ENCODE results near the gene RETREG2.
"Not testable (repeated sequence)": the region's sequence is repeated elsewhere in the genome, so short reads cannot be mapped to it uniquely, and the experiment has no call there.

RETREG2 gene

GRCh38 chr2:219184121-219184520 lies 6.0 kb downstream of the RETREG2 start:
- in situ Hi-C loops (cut with HindIII; ENCODE audit: low pct_ligation_motif_present, low sequenced_read_pairs): no loop called here
- peaks cover 31% of the 10 kb centered on the region for H3K36me3 ChIP-seq (replicated peaks)

GRCh38 chr2:219186754-219187456 lies 8.8 kb downstream of the RETREG2 start:
- Histone ChIP-seq H3K4me3 (ENCODE audit: low read depth, low read length) (no peak overlapping the region), H3K36me3 (replicated peaks) (peaks cover 23% of the 10 kb centered on the region), H3K27ac (no peak overlapping the region), H3K27me3 (replicated peaks) (no peaks in the 10 kb centered on the region)
- in situ Hi-C loops (cut with HindIII; ENCODE audit: low pct_ligation_motif_present, low sequenced_read_pairs): no loop called here
- no peak for DNase-seq
- TF ChIP-seq CTCF (IDR thresholded peaks at IDR 0.05; ENCODE audit: low read depth, low read length, missing control alignments): no peak

More at GRCh38 chr2:219184121-219184520, 6.0 kb downstream of the RETREG2 start:
- no peaks in the 10 kb centered on the region for H3K27me3 ChIP-seq (replicated peaks)
- DNase-seq: no peak
- no peak overlapping the region for H3K27ac ChIP-seq
- no peak overlapping the region for H3K4me3 ChIP-seq (ENCODE audit: low read depth, low read length)
- no peak for TF ChIP-seq CTCF (IDR thresholded peaks at IDR 0.05; ENCODE audit: low read depth, low read length, missing control alignments)

- DNase-seq: no peak
- Histone ChIP-seq H3K36me3 (replicated peaks) (no peaks in the 10 kb centered on the region), H3K4me3 (ENCODE audit: low read depth, low read length) (no peak overlapping the region), H3K27ac (no peak overlapping the region), H3K27me3 (replicated peaks) (no peaks in the 10 kb centered on the region)
- in situ Hi-C loops (cut with HindIII; ENCODE audit: low pct_ligation_motif_present, low sequenced_read_pairs): no loop called here
- TF ChIP-seq CTCF (IDR thresholded peaks at IDR 0.05; ENCODE audit: low read depth, low read length, missing control alignments): no peak
Measured at GRCh38 chr2:219197388-219197787, 19.3 kb downstream of the RETREG2 start.

DNA sequence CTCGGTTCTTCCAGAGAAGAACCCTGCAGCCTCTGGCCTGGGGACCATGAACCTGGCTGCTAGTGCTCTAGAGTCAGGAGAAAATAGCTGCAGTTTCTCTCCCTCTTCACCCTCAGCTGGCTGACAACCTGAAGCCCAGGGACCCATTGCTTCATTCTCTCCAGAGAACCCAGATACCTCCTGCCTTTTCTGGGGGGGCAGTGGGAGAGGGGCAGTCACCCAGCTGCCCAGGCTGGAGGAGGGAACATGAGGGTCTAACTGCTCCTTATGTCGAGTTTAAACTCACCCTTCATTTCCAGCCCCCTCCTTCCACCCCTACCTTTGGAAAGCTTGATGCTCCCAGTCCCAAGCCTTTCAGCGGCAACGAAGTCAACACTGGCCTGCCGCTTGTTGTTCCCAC lies 20.9 kb downstream of the RETREG2 start:
- in situ Hi-C loops (cut with HindIII; ENCODE audit: low pct_ligation_motif_present, low sequenced_read_pairs): no loop called here
- Histone ChIP-seq H3K4me3 (ENCODE audit: low read depth, low read length) (no peak overlapping the region), H3K27ac (no peak overlapping the region), H3K27me3 (replicated peaks) (no peaks in the 10 kb centered on the region), H3K36me3 (replicated peaks) (no peaks in the 10 kb centered on the region)
- no peak for TF ChIP-seq CTCF (IDR thresholded peaks at IDR 0.05; ENCODE audit: low read depth, low read length, missing control alignments)
- no peak for DNase-seq

DNA sequence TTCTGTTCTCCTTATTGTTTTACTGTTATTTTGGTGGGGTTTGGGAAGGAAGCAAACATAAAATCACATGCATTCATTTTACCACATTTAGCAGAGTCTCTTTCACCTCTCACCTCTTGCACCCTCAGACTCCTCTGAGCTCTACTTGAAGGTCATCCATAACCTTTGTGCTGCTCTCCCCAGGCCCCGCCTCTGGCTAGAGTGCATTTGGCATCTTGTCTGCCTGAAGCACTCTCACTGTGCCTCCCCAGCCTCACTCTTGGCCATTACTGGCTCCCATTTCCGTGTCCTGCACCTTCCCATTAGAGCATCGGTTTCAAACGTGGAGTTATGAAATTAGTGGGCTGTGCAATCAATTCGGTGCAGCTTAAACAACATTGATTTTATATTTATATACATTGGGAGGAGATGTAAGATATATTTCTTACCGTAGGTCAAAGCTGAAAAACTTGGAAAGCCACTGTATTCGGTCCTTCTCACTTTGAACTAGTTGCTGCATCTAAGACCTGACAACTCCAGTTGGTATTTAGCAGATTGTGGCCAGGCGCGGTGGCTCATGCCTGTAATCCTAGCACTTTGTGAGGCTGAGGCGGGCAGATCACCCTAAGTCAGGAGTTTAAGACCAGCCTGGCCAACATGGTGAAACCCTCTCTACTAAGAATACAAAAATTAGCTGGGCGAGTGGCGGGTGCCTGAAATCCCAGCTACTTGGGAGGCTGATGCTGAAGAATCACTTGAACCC lies 21.6 kb downstream of the RETREG2 start:
- DNase-seq: no peak
- TF ChIP-seq CTCF (IDR thresholded peaks at IDR 0.05; ENCODE audit: low read depth, low read length, missing control alignments): no peak
- in situ Hi-C loops (cut with HindIII; ENCODE audit: low pct_ligation_motif_present, low sequenced_read_pairs): no loop called here
- Histone ChIP-seq H3K4me3 (ENCODE audit: low read depth, low read length) (no peak overlapping the region), H3K27ac (no peak overlapping the region), H3K27me3 (replicated peaks) (no peaks in the 10 kb centered on the region), H3K36me3 (replicated peaks) (no peaks in the 10 kb centered on the region)

DNA sequence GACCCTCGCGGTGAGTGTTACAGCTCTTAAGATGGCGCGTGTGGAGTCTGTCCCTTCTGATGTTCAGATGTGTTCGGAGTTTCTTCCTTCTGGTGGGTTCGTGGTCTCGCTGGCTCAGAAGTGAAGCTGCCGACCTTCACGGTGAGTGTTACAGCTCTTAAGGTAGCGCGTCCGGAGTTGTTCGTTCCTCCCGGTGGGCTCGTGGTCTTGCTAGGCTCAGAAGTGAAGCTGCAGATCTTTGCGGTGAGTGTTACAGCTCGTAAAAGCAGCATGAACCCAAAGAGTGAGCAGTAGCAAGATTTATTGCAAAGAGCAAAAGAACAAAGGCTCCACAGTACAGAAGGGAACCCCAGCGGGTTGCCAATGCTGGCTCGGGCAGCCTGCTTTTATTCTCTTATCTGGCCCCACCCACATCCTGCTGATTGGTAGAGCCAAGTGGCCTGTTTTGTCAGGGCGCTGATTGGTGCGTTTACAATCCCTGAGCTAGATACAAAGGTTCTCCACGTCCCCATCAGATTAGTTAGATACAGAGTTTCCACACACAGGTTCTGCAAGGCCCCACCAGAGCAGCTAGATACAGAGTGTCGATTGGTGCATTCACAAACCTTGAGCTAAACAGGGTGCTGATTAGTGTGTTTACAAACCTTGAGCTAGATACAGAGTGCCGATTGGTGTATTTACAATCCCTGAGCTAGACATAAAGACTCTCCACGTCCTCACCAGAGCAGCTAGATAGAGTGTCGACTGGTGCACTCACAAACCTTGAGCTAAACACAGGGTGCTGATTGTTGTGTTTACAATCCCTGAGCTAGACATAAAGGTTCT lies 22.6 kb downstream of the RETREG2 start:
- H3K27ac ChIP-seq; in situ Hi-C loops (cut with HindIII; ENCODE audit: low pct_ligation_motif_present, low sequenced_read_pairs); DNase-seq; H3K27me3 ChIP-seq (replicated peaks); H3K4me3 ChIP-seq (ENCODE audit: low read depth, low read length); H3K36me3 ChIP-seq (replicated peaks): not testable (repeated sequence)

DNA sequence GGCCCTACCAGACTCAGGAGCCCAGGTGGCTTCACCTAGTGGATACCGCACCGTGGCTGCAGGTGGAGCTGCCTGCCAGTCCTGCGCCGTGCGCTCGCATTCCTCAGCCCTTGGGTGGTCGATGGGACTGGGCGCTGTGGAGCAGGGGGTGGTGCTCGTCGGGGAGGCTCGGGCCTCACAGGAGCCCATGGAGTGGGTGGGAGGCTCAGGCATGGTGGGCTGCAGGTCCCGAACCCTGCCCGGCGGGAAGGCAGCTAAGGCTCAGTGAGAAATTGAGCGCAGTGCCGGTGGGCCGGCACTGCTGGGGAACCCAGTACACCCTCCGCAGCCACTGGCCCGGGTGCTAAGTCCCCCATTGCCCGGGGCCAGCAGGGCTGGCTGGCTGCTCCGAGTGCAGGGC lies 23.3 kb downstream of the RETREG2 start:
- H3K27ac ChIP-seq; H3K27me3 ChIP-seq (replicated peaks); H3K36me3 ChIP-seq (replicated peaks); DNase-seq; in situ Hi-C loops (cut with HindIII; ENCODE audit: low pct_ligation_motif_present, low sequenced_read_pairs); H3K4me3 ChIP-seq (ENCODE audit: low read depth, low read length): not testable (repeated sequence)
